ENCODE data around the gene SH3RF2.
"Not testable (repeated sequence)": the region's sequence is repeated elsewhere in the genome, so short reads cannot be mapped to it uniquely, and the experiment has no call there.

The SH3RF2 gene

GRCh38 chr5:146007989-146008388 lies 71.6 kb downstream of the SH3RF2 start:
- ATAC-seq: no peak

- ATAC-seq: no peak
Measured at GRCh38 chr5:146009020-146009419, 72.6 kb downstream of the SH3RF2 start.

GRCh38 chr5:146010447-146010846 lies 74.1 kb downstream of the SH3RF2 start:
- ATAC-seq: not testable (repeated sequence)

- no peak for ATAC-seq
Measured at GRCh38 chr5:146013761-146014160, 77.4 kb downstream of the SH3RF2 start.

GRCh38 chr5:146015001-146015400 lies 78.6 kb downstream of the SH3RF2 start:
- ATAC-seq: no peak

GRCh38 chr5:146016764-146017484 lies 80.5 kb downstream of the SH3RF2 start:
- no peak for ATAC-seq

GRCh38 chr5:146018514-146019375 lies 82.4 kb downstream of the SH3RF2 start:
- ATAC-seq: no peak

GRCh38 chr5:146020100-146020499 lies 83.7 kb downstream of the SH3RF2 start:
- ATAC-seq: no peak

GRCh38 chr5:146024034-146024433 lies 87.7 kb downstream of the SH3RF2 start:
- no peak for ATAC-seq

GRCh38 chr5:146025114-146025680 lies 88.8 kb downstream of the SH3RF2 start:
- no peak for ATAC-seq

- ATAC-seq: no peak
Measured at GRCh38 chr5:146025681-146026080, 89.3 kb downstream of the SH3RF2 start.

GRCh38 chr5:146026307-146027010 lies 90.1 kb downstream of the SH3RF2 start:
- ATAC-seq: no peak

GRCh38 chr5:146027751-146028150 lies 91.4 kb downstream of the SH3RF2 start:
- no peak for ATAC-seq

- no peak for ATAC-seq
Measured at GRCh38 chr5:146032911-146033310, 96.5 kb downstream of the SH3RF2 start.

GRCh38 chr5:146034127-146034526 lies 97.7 kb downstream of the SH3RF2 start:
- ATAC-seq: no peak

- ATAC-seq: no peak
Measured at GRCh38 chr5:146034605-146035004, 98.2 kb downstream of the SH3RF2 start.

- no peak for ATAC-seq
Measured at GRCh38 chr5:146039420-146039819, 103.0 kb downstream of the SH3RF2 start.

GRCh38 chr5:146040527-146040926 lies 104.1 kb downstream of the SH3RF2 start:
- no peak for ATAC-seq

GRCh38 chr5:146041180-146041789 lies 104.9 kb downstream of the SH3RF2 start:
- ATAC-seq: no peak

- ATAC-seq: no peak
Measured at GRCh38 chr5:146042628-146043279, 106.4 kb downstream of the SH3RF2 start.

GRCh38 chr5:146043722-146044121 lies 107.3 kb downstream of the SH3RF2 start:
- ATAC-seq: no peak

GRCh38 chr5:146047396-146047795 lies 111.0 kb downstream of the SH3RF2 start:
- ATAC-seq: no peak

All from activated CD4-positive, CD25-positive, alpha-beta regulatory T cell treated with anti-CD3 and anti-CD28 coated beads, Interleukin-2, amount 50 U/mL, for 24 hours (primary cell).